Upper lobe of right lung (tissue), 1 donor: Measurements from ENCODE around the gene ANGEL1. TPM values are rescaled to one million over a fixed set of nuclear protein-coding genes. Genes with fewer than 3 reads are reported as not detected.

Experiments used
- ATAC-seq: fragments of 200-7000 bp; cut with Tn5 transposase; one replicate; pipeline ENCODE4 v1.9.1; 2020; ENCODE audit warnings: mild to moderate bottlenecking, moderate library complexity
- DNase-seq: peaks from one replicate; pipeline ENCODE4 v3.0.0-alpha.2; 2020
- H3K27ac ChIP-seq: fragments of 200-600 bp; one replicate; pipeline ENCODE4 v1.8.0; 2022
- H3K27me3 ChIP-seq: fragments of 200-600 bp; one replicate; pipeline ENCODE4 v1.8.0; 2022; ENCODE audit warnings: mild to moderate bottlenecking
- H3K36me3 ChIP-seq: fragments of 200-600 bp; one replicate; pipeline ENCODE4 v1.8.0; 2022
- H3K4me1 ChIP-seq: fragments of 200-600 bp; one replicate; pipeline ENCODE4 v1.8.0; 2022
- H3K4me3 ChIP-seq: fragments of 200-600 bp; one replicate; pipeline ENCODE4 v1.8.0; 2022; ENCODE audit warnings: mild to moderate bottlenecking
- H3K9me3 ChIP-seq: fragments of 200-600 bp; one replicate; pipeline ENCODE4 v1.8.0; 2022
- CTCF ChIP-seq: fragments of 200-600 bp; IDR thresholded peaks from one replicate; pipeline ENCODE4 v1.8.0; 2022; ENCODE audit warnings: antibody characterized with exemption
- intact Hi-C: fragments of 100-400 bp; cut with DNase I; formaldehyde crosslinking; loops from one replicate; pipeline ENCODE4 v1.11.0; 2022
- total RNA-seq: library from RNA; stranded (reverse); fragmentation: NEBNext Ultra II Directional; extraction: Animal tissue kit (Norgen Biotek cat#: 25700); gene quantifications from one replicate; pipeline ENCODE4 v1.2.1, GENCODE V29; 2021
- donor health status: DM: no; HTN: yes; CAD: no; lungs with severe emphysema.

Gene ANGEL1
- total RNA-seq, 1 donor from 2014 or later, result 24.1 TPM

- intact Hi-C loops, result no loop called here
- Histone ChIP-seq H3K4me3 (no peak overlapping the region), H3K27ac (no peak overlapping the region), H3K9me3 (no peaks in the 10 kb centered on the region), H3K27me3 (no peaks in the 10 kb centered on the region), H3K36me3 (no peaks in the 10 kb centered on the region), H3K4me1 (peaks cover 5% of the 10 kb centered on the region)
- DNase-seq (no peak), ATAC-seq (no peak)
- TF ChIP-seq CTCF, result no peak
These were observed 21.6 kb upstream of the ANGEL1 start for GRCh38 chr14:76834241-76834661.

- DNase-seq (no peak), ATAC-seq (no peak)
- Histone ChIP-seq H3K36me3 (no peaks in the 10 kb centered on the region), H3K27me3 (no peaks in the 10 kb centered on the region), H3K27ac (no peak overlapping the region), H3K4me3 (no peak overlapping the region), H3K4me1 (peaks cover 6% of the 10 kb centered on the region), H3K9me3 (no peaks in the 10 kb centered on the region)
- TF ChIP-seq CTCF, result no peak
- intact Hi-C loops, result no loop called here
These were observed 20.3 kb upstream of the ANGEL1 start for GRCh38 chr14:76833011-76833410.

GRCh38 chr14:76832503-76832988, 19.9 kb upstream of the ANGEL1 start:
- Histone ChIP-seq H3K4me1 (peaks cover 6% of the 10 kb centered on the region), H3K36me3 (no peaks in the 10 kb centered on the region), H3K27ac (no peak overlapping the region), H3K27me3 (no peaks in the 10 kb centered on the region), H3K9me3 (no peaks in the 10 kb centered on the region), H3K4me3 (no peak overlapping the region)
- no peak for TF ChIP-seq CTCF
- intact Hi-C loops, result no loop called here
- DNase-seq, result no peak
- ATAC-seq, result peak; percentile 68

GRCh38 chr14:76830556-76830955, 17.9 kb upstream of the ANGEL1 start:
- Histone ChIP-seq H3K4me1 (peaks cover 6% of the 10 kb centered on the region), H3K27ac (peak overlapping the region; percentile 17), H3K9me3 (no peaks in the 10 kb centered on the region), H3K27me3 (no peaks in the 10 kb centered on the region), H3K4me3 (no peak overlapping the region), H3K36me3 (no peaks in the 10 kb centered on the region)
- TF ChIP-seq CTCF, result no peak
- DNase-seq (no peak), ATAC-seq (no peak)
- intact Hi-C loops, result no loop called here

GRCh38 chr14:76829650-76830421, 17.2 kb upstream of the ANGEL1 start:
- Histone ChIP-seq H3K36me3 (no peaks in the 10 kb centered on the region), H3K27ac (peak overlapping the region; percentile 17), H3K4me1 (peaks cover 6% of the 10 kb centered on the region), H3K4me3 (no peak overlapping the region), H3K9me3 (no peaks in the 10 kb centered on the region), H3K27me3 (no peaks in the 10 kb centered on the region)
- TF ChIP-seq CTCF, result no peak
- ATAC-seq (no peak), DNase-seq (no peak)
- intact Hi-C loops, result no loop called here
